Endothelial cell of umbilical vein (primary cell): ENCODE measurements around the gene LRRTM4. TPM values are rescaled to one million over a fixed set of nuclear protein-coding genes. Genes with fewer than 3 reads are reported as not detected.

Experiments used
- BruUV-seq: library from RNA; stranded (reverse); fragments of 400-500 nt; replicated peaks from 2 replicates; lab custom pipeline; 2021; lab: Mats Ljungman, UMichigan
- CTCF ChIA-PET: fragments of 300-600, 350-600 bp; sonication (Branson Sonifier 250); formaldehyde crosslinking; loops from one replicate; lab custom pipeline; 2021; ENCODE audit warnings: antibody characterized with exemption, inconsistent platforms; lab: Charles Lee
- POLR2A ChIA-PET: fragments of 300-600, 350-600 bp; sonication (Branson Sonifier 250); formaldehyde crosslinking; loops from one replicate; lab custom pipeline; 2021; ENCODE audit warnings: antibody characterized with exemption, inconsistent platforms; lab: Charles Lee
- DNase-seq: peaks from one replicate; pipeline ENCODE4 v3.0.0-alpha.2; 2011; ENCODE audit warnings: low read depth, low spot score
- FAIRE-seq: peaks from 2 replicates; lab custom pipeline; 2011; peaks lifted over from hg19 to GRCh38; lab: Jason Lieb, UNC
- H2AFZ ChIP-seq: 2 replicates; pipeline ENCODE4 v1.6.0; 2012; ENCODE audit warnings: low read depth, low read length, control low read depth, inconsistent platforms
- H3K27ac ChIP-seq: 2 replicates; pipeline ENCODE4 v1.5.1; 2011; ENCODE audit warnings: low read depth, mild to moderate bottlenecking, control low read depth, low read length, moderate library complexity; ENCODE audit not compliant: insufficient read depth
- H3K27me3 ChIP-seq, 2 experiments: 2 replicates each; pipeline versions ENCODE4 v1.6.0 to v1.6.1; 2011; ENCODE audit warnings: low read length in 2 of 2, mixed read lengths in 1 of 2; ENCODE audit not compliant: control insufficient read depth in 2 of 2, insufficient read depth in 2 of 2
- H3K36me3 ChIP-seq, 2 experiments: 2 replicates in 1 of 2; 3 replicates in 1 of 2; pipeline ENCODE4 v1.5.1; 2011; ENCODE audit warnings: low read length in 2 of 2, mild to moderate bottlenecking in 1 of 2, moderate library complexity in 1 of 2; ENCODE audit not compliant: control insufficient read depth in 2 of 2, insufficient read depth in 2 of 2; ENCODE audit errors: extremely low read depth in 1 of 2
- H3K4me1 ChIP-seq: 3 replicates; pipeline ENCODE4 v1.5.1; 2011; ENCODE audit warnings: mild to moderate bottlenecking, low read length; ENCODE audit not compliant: control insufficient read depth, insufficient read depth; ENCODE audit errors: extremely low read depth
- H3K4me2 ChIP-seq: 2 replicates; pipeline ENCODE4 v1.6.1; 2011; ENCODE audit warnings: low read length, control low read depth, mixed read lengths; ENCODE audit not compliant: insufficient read depth
- H3K4me3 ChIP-seq, 3 experiments: fragments of 200-600 bp in 1 of 3; sonication (generic), shearing (Covaris generic) in 1 of 3; replicated peaks in 1 of 3; 2 replicates each; pipeline ENCODE4 v1.5.1; 2011 to 2016; ENCODE audit warnings: control low read depth in 3 of 3, low read length in 3 of 3, mild to moderate bottlenecking in 2 of 3, inconsistent platforms in 1 of 3, low read depth in 1 of 3, moderate library complexity in 1 of 3; ENCODE audit not compliant: insufficient read depth in 1 of 3
- H3K79me2 ChIP-seq: 2 replicates; pipeline ENCODE4 v1.6.0; 2012; ENCODE audit warnings: low read length, inconsistent platforms; ENCODE audit not compliant: control insufficient read depth, insufficient read depth
- H3K9ac ChIP-seq: replicated peaks from 2 replicates; pipeline ENCODE3; 2011; ENCODE audit warnings: low read length, control low read depth; ENCODE audit not compliant: insufficient read depth; ENCODE audit errors: extremely low read depth
- H3K9me1 ChIP-seq: replicated peaks from 3 replicates; pipeline ENCODE4 v1.6.0; 2011; ENCODE audit warnings: mild to moderate bottlenecking, low read length; ENCODE audit not compliant: control insufficient read depth, insufficient read depth; ENCODE audit errors: extremely low read depth
- H3K9me3 ChIP-seq: replicated peaks from 2 replicates; pipeline ENCODE4 v1.5.1; 2012; ENCODE audit warnings: low read length, inconsistent platforms; ENCODE audit not compliant: control insufficient read depth, insufficient read depth
- H4K20me1 ChIP-seq: replicated peaks from 2 replicates; pipeline ENCODE3; 2011; ENCODE audit warnings: mild to moderate bottlenecking, low read length; ENCODE audit not compliant: control insufficient read depth, insufficient read depth; ENCODE audit errors: extremely low read depth
- EZH2 ChIP-seq: IDR thresholded peaks from 2 replicates; pipeline ENCODE4 v1.6.1; 2012; ENCODE audit warnings: borderline replicate concordance, low read depth, mild to moderate bottlenecking, moderate library complexity, low read length, inconsistent platforms; ENCODE audit not compliant: severe bottlenecking
- FOS ChIP-seq: IDR thresholded peaks from 2 replicates; pipeline ENCODE4 v1.6.1; 2011; ENCODE audit warnings: mild to moderate bottlenecking, low read length, moderate library complexity, borderline replicate concordance; ENCODE audit not compliant: insufficient read depth
- GATA2 ChIP-seq: IDR thresholded peaks from 2 replicates; pipeline ENCODE4 v1.7.0; 2011; ENCODE audit warnings: low read depth, mild to moderate bottlenecking, moderate library complexity, mixed read lengths, low read length; ENCODE audit not compliant: insufficient read length, insufficient read depth
- JUN ChIP-seq: IDR thresholded peaks from 2 replicates; pipeline ENCODE4 v1.6.1; 2011; ENCODE audit warnings: borderline replicate concordance, low read depth; ENCODE audit not compliant: insufficient read length, insufficient read depth
- MAX ChIP-seq: IDR thresholded peaks from 2 replicates; pipeline ENCODE4 v1.6.1; 2011; ENCODE audit not compliant: insufficient read depth, insufficient read length
- MYC ChIP-seq: IDR thresholded peaks from one replicate; pipeline ENCODE4 v1.6.1; 2011; ENCODE audit warnings: mild to moderate bottlenecking, low read depth, low read length
- POLR2A ChIP-seq: IDR thresholded peaks from 2 replicates; pipeline ENCODE4 v1.6.1; 2012; ENCODE audit warnings: low read depth, mild to moderate bottlenecking, control low read depth, low read length
- POLR2AphosphoS5 ChIP-seq: IDR thresholded peaks from 2 replicates; pipeline ENCODE4 v1.6.1; 2012; ENCODE audit warnings: low read depth, mild to moderate bottlenecking, control low read depth, low read length, moderate library complexity; ENCODE audit not compliant: insufficient read depth
- dilution Hi-C: fragments of 300-500 bp; cut with MboI; formaldehyde crosslinking; loops from one replicate; pipeline ENCODE4 v1.15.0; 2019; ENCODE audit warnings: low sequenced_read_pairs; ENCODE audit not compliant: extremely low pct_ligation_motif_present
- intact Hi-C: fragments of 100-400 bp; cut with micrococcal nuclease; formaldehyde crosslinking; loops from one replicate; pipeline ENCODE4 v1.10.0; 2022
- polyA plus RNA-seq, 4 experiments: library from polyadenylated mRNA; depleted of rRNA in 3 of 4; stranded (reverse) in 3 of 4; unstranded in 1 of 4; fragments of >200 nt; gene quantifications; 2 replicates each; pipeline versions ENCODE4 v1.2.1 to v1.2.3, GENCODE V29; 2011 to 2012; ENCODE audit warnings: missing spikeins in 1 of 4
- total RNA-seq: library from RNA; stranded (reverse); gene quantifications from 2 replicates; pipeline ENCODE4 v1.2.3, GENCODE V29; 2021
- TF ChIP-seq, protein P1 (sequence below), 2 donors: IDR thresholded peaks; 1 replicate in 1 of 2; 2 replicates in 1 of 2; pipeline ENCODE4 v1.5.1; 2011; ENCODE audit warnings: low read length in 2 of 2, mild to moderate bottlenecking in 2 of 2, moderate library complexity in 2 of 2, control low read depth in 1 of 2, inconsistent platforms in 1 of 2, low read depth in 1 of 2; ENCODE audit not compliant: insufficient read depth in 1 of 2; ENCODE audit errors: extremely low read depth in 1 of 2

The LRRTM4 gene
- total and polyA plus RNA-seq, 2 donors (not counting 3 experiments of a cell fraction or from before 2014, with no cell fraction given) = not detected

DNA sequence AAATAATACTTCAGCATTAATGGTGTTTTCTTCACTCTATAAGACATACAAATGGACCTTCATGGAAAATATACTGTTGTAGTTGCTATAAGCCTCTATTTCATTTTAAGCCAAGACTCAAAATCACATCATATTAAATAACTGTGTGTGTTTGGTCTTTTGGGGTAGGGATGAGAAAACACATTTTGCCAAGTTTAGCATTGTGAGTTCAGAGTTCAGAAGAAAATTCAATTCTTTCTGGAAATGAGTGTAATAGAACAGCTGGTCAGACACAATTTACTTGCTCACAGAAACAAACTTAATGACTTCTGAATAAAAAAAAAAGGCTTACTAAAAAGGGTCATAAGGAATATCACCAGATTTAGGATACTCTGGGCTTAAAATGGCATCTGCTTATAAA lies 149.5 kb downstream of the LRRTM4 start:
- Histone ChIP-seq H3K9me3 (peaks cover 1% of the 10 kb centered on the region), H3K4me1 (no peaks in the 10 kb centered on the region), H3K9ac (no peak overlapping the region), H3K79me2 (no peaks in the 10 kb centered on the region), H3K4me3 (no peak overlapping the region), H3K27ac (no peak overlapping the region), H4K20me1 (no peaks in the 10 kb centered on the region), H2AFZ (no peak overlapping the region), H3K4me2 (no peak overlapping the region), H3K9me1 (no peaks in the 10 kb centered on the region), H3K36me3 (no peaks in the 10 kb centered on the region), H3K27me3 (no peaks in the 10 kb centered on the region)
- TF ChIP-seq GATA2 = no peak
- TF ChIP-seq POLR2AphosphoS5 = no peak
- no peak for TF ChIP-seq POLR2A
- no peak for TF ChIP-seq JUN
- TF ChIP-seq MYC = no peak
- no peak for TF ChIP-seq EZH2
- TF ChIP-seq MAX = no peak
- TF ChIP-seq FOS = no peak
- TF ChIP-seq, protein P1, sequence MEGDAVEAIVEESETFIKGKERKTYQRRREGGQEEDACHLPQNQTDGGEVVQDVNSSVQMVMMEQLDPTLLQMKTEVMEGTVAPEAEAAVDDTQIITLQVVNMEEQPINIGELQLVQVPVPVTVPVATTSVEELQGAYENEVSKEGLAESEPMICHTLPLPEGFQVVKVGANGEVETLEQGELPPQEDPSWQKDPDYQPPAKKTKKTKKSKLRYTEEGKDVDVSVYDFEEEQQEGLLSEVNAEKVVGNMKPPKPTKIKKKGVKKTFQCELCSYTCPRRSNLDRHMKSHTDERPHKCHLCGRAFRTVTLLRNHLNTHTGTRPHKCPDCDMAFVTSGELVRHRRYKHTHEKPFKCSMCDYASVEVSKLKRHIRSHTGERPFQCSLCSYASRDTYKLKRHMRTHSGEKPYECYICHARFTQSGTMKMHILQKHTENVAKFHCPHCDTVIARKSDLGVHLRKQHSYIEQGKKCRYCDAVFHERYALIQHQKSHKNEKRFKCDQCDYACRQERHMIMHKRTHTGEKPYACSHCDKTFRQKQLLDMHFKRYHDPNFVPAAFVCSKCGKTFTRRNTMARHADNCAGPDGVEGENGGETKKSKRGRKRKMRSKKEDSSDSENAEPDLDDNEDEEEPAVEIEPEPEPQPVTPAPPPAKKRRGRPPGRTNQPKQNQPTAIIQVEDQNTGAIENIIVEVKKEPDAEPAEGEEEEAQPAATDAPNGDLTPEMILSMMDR (IDR thresholded peaks at IDR 0.05; ENCODE audit: extremely low read depth in 1 of 2, insufficient read depth in 1 of 2, low read depth in 1 of 2, low read length in 2 of 2) = no peak
- BruUV-seq = no TSS peak
- DNase-seq (no peak), FAIRE-seq (no peak)
- intact Hi-C loops (no loop called here), dilution Hi-C loops (no loop called here)
- ChIA-PET CTCF (no interaction called here), POLR2A (no interaction called here)
